A673 (cell line): ENCODE results near the gene KCNJ15.

Experiments used
- EZH2 ChIP-seq: fragments of 200-600 bp; sonication (generic); IDR thresholded peaks from 2 replicates; pipeline ENCODE4 v1.6.1; 2017; ENCODE audit warnings: borderline replicate concordance, low read depth, mild to moderate bottlenecking, mixed read lengths, antibody characterized with exemption, low read length; ENCODE audit not compliant: poor library complexity, severe bottlenecking
- TF ChIP-seq, protein P1 (sequence below): fragments of 300-800, 200-600 bp; sonication (generic); conservative IDR thresholded peaks from 2 replicates; pipeline ENCODE4 v1.5.1; 2017; ENCODE audit warnings: low read depth, mild to moderate bottlenecking, antibody characterized with exemption, low read length, moderate library complexity, mixed read lengths

DNA sequence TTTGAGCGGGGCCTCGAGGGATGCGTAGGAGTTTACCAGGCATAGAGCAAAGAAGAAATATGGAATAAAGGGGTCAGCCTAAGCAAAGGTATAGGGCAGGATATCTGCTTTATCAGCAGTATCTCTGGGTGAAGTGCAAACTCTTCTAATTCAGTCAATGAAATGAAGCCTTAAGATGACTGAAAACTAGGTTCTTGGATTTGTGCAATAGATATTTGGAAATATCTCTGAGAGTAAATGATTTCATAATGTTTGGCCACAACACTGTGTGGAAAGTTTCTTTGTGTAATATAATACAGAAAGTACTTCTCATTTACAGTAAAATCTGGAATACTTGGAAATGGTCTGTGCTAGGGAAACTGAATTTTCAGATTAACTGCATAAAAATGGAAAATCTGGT is 26.1 kb downstream of the KCNJ15 start:
- TF ChIP-seq, protein P1, sequence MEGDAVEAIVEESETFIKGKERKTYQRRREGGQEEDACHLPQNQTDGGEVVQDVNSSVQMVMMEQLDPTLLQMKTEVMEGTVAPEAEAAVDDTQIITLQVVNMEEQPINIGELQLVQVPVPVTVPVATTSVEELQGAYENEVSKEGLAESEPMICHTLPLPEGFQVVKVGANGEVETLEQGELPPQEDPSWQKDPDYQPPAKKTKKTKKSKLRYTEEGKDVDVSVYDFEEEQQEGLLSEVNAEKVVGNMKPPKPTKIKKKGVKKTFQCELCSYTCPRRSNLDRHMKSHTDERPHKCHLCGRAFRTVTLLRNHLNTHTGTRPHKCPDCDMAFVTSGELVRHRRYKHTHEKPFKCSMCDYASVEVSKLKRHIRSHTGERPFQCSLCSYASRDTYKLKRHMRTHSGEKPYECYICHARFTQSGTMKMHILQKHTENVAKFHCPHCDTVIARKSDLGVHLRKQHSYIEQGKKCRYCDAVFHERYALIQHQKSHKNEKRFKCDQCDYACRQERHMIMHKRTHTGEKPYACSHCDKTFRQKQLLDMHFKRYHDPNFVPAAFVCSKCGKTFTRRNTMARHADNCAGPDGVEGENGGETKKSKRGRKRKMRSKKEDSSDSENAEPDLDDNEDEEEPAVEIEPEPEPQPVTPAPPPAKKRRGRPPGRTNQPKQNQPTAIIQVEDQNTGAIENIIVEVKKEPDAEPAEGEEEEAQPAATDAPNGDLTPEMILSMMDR = no peak
- no peak for TF ChIP-seq EZH2
